Stimulated activated CD8-positive, alpha-beta memory T cell treated with anti-CD3 and anti-CD28 coated beads, Interleukin-15, amount 100 ng/mL, for 1 hour (primary cell): ENCODE measurements around the gene DAZAP1.

Experiments used
- DNase-seq: peaks from one replicate; pipeline ENCODE4 v3.0.0-alpha.2; 2020; ENCODE audit warnings: low read depth

The DAZAP1 gene

DNA sequence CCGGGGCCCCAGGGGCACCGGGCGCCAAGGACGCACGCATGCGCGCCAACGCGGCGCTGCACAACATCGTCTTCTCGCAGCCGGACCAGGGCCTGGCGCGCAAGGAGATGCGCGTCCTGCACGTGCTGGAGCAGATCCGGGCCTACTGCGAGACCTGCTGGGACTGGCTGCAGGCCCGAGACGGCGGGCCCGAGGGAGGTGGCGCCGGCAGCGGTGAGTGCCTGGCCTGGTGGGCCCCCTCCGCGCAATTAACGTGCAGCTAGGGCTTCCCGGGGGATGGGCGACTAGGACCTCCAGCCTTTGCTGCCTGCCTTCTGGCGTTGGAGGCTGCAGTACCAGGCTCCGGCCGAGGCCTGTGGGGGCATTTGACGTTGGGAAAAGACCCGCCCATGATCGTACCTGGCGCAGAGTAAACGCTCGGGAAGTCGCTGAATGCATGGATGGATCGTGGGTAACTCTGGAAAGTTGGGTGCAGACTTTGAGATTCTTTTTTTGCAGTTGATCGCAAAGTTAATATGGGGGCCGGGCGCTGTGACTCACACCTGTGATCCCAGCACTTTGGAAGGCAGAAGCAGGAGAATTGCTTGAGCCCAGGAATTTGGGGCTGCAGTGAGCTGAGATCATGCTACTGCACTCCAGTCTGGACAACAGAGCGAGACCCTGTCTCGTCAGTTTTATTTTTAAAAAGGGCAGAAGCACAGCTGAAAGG, 49.8 kb downstream of the DAZAP1 start:
- no peak for DNase-seq

DNA sequence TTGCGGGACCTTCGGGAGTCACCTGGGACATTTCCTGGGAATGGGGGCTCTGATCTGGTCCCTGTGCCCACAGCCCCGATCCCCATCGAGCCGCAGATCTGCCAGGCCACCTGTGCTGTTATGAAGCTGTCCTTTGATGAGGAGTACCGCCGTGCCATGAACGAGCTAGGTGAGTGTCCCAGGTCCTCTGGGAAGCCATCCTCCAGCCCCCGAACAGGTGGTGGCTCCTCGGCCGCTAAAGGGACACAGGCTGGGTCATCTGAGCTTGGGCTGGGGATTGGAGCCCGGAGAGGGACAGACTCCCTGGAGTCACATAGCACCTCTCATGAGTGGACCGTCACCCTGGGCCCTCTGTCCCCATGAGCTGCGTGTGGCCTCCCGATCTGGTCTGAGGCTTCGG, 50.5 kb downstream of the DAZAP1 start:
- no peak for DNase-seq

DNA sequence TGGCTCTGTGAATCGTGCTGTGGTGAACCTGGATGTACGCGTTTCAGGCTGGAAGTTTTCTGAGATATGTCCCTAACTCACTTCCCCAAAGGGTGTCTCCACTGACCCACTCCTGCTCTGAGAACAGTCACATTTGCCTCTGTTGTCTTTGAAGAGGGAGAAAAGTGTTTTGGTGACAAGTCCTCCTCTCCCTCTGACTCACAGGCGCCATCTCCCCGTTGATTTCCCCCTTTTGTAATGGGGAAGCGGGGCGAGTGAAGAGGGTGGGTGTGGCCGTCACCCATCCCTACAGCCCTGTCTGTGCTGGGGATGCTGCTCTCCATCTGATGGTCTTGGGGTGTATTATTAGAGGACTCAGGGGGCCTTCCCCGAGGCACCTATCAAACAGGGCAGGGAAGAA, 52.1 kb downstream of the DAZAP1 start:
- DNase-seq = no peak

DNA sequence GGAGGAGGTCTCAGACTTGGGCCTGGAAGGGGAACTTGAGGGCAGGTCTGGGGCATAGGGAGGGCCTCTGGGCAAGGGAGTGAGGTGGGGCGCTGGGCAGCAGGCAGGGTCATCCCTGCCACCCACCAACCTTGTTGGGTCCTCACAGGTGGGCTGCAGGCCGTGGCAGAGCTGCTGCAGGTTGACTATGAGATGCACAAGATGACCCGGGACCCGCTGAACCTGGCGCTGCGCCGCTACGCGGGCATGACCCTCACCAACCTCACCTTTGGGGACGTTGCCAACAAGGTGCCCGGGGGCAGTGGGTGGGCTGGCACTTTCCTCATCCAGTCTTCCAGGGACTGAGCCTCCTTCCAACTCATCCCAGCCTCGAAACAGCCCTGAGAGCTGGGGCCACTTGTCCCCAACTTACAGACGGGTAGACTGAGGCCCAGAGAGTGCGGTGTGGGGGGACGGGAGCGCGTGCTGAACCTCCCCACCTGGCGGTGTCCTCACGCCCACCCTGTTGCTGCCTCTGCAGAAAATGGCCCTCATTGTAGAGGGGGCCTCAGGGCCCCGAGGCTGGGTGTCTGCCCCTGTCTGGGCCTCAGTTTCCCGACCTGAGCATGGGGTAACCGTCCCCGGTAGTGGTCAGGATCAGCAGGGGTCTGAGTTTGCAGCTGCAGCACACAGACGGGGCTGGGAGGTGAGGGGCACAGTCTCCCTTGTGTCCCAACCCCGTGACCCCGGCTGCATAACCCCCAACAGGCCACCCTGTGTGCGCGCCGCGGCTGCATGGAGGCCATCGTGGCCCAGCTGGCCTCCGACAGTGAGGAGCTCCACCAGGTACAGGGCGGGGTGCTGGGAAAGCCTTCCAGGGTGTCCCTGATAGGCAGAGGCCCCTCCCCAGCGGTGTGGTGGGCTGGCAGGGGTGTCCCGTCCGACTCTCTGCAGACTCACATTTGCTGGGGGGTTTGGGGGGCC, 52.9 kb downstream of the DAZAP1 start:
- no peak for DNase-seq

DNA sequence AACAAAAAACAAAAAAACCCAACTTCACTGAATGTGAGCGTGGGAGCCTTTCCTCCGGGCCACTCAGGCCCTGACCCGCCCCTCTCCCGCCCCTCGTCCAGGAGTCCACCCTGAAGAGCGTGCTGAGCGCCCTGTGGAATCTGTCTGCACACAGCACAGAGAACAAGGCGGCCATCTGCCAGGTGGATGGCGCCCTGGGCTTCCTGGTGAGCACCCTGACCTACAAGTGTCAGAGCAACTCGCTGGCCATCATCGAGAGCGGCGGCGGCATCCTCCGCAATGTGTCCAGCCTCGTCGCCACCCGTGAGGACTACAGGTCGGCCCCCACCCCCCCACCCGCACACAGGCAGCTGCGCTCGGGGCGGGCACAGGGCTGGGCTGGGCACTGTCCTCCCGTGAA, 54.5 kb downstream of the DAZAP1 start:
- no peak for DNase-seq

DNA sequence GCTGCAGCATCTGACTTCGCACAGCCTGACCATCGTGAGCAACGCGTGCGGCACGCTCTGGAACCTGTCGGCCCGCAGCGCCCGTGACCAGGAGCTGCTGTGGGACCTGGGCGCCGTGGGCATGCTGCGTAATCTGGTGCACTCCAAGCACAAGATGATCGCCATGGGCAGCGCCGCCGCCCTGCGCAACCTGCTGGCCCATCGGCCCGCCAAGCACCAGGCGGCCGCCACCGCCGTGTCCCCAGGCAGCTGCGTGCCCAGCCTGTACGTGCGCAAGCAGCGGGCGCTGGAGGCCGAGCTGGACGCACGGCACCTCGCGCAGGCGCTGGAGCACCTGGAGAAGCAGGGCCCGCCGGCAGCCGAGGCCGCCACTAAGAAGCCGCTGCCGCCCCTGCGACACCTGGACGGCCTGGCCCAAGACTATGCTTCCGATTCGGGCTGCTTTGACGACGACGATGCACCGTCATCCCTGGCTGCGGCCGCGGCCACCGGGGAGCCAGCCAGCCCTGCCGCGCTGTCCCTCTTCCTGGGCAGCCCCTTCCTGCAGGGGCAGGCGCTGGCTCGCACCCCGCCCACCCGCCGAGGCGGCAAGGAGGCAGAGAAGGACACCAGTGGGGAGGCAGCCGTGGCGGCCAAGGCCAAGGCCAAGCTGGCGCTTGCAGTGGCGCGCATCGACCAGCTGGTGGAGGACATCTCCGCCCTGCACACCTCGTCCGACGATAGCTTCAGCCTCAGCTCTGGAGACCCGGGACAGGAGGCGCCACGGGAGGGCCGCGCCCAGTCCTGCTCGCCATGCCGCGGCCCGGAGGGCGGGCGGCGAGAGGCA, 58.0 kb downstream of the DAZAP1 start:
- no peak for DNase-seq

DNA sequence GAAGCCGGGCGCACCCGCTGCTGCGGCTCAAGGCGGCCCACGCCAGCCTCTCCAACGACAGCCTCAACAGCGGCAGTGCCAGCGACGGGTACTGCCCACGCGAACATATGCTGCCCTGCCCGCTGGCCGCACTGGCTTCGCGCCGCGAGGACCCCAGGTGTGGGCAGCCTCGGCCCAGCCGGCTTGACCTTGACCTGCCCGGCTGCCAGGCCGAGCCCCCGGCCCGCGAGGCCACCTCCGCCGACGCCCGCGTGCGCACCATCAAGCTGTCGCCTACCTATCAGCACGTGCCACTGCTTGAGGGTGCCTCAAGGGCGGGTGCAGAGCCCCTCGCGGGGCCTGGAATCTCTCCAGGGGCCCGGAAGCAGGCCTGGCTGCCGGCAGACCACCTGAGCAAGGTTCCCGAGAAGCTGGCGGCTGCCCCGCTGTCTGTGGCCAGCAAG, 58.7 kb downstream of the DAZAP1 start:
- DNase-seq = no peak

DNA sequence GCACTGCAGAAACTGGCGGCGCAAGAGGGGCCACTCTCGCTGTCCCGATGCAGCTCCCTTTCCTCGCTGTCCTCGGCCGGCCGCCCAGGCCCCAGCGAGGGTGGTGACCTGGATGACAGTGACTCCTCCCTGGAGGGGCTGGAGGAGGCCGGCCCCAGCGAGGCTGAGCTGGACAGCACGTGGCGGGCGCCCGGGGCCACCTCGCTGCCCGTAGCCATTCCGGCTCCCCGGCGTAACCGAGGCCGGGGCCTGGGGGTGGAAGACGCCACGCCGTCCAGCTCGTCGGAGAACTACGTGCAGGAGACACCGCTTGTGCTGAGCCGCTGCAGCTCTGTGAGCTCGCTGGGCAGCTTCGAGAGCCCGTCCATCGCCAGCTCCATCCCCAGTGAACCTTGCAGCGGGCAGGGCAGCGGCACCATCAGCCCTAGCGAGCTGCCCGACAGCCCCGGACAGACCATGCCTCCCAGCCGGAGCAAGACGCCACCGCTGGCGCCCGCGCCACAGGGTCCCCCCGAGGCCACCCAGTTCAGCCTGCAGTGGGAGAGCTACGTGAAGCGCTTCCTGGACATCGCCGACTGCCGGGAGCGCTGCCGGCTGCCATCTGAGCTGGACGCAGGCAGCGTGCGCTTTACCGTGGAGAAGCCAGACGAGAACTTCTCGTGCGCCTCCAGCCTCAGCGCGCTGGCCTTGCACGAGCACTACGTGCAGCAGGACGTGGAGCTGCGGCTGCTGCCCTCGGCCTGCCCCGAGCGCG, 59.3 kb downstream of the DAZAP1 start:
- no peak for DNase-seq

DNA sequence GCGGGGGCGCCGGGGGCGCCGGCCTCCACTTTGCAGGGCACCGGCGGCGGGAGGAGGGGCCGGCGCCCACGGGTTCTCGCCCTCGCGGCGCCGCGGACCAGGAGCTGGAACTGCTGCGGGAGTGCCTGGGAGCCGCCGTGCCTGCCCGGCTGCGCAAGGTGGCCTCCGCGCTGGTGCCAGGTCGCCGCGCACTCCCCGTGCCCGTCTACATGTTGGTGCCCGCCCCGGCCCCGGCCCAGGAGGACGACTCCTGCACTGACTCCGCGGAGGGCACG, 59.8 kb downstream of the DAZAP1 start:
- DNase-seq = no peak

DNA sequence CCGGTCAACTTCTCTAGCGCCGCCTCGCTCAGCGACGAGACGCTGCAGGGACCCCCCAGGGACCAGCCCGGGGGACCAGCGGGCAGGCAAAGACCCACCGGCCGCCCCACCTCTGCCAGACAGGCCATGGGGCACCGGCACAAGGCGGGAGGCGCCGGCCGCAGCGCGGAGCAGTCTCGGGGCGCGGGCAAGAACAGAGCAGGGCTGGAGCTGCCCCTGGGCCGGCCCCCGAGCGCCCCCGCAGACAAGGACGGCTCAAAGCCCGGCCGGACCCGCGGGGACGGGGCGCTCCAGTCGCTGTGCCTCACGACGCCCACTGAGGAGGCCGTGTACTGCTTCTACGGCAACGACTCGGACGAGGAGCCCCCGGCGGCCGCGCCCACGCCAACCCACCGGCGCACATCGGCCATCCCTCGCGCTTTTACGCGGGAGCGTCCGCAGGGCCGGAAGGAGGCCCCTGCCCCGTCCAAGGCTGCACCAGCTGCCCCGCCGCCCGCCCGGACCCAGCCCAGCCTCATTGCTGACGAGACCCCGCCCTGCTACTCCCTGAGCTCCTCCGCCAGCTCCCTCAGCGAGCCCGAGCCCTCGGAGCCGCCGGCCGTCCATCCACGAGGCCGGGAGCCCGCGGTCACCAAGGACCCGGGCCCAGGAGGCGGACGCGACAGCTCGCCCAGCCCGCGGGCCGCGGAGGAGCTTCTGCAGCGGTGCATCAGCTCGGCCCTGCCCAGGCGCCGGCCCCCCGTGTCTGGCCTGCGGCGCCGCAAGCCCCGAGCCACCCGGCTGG, 60.3 kb downstream of the DAZAP1 start:
- DNase-seq = no peak

DNA sequence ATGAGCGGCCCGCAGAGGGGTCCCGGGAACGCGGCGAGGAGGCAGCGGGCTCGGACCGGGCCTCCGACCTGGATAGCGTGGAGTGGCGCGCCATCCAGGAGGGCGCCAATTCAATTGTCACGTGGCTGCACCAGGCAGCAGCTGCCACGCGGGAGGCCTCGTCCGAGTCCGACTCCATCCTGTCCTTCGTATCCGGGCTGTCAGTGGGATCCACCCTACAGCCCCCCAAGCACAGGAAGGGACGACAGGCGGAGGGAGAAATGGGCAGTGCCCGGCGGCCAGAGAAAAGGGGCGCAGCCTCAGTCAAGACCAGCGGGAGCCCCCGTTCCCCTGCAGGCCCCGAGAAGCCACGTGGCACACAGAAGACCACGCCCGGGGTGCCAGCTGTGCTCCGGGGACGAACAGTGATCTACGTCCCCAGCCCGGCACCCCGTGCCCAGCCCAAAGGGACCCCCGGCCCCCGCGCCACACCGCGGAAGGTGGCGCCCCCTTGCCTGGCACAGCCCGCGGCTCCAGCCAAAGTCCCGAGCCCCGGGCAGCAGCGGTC, 61.0 kb downstream of the DAZAP1 start:
- DNase-seq = no peak

DNA sequence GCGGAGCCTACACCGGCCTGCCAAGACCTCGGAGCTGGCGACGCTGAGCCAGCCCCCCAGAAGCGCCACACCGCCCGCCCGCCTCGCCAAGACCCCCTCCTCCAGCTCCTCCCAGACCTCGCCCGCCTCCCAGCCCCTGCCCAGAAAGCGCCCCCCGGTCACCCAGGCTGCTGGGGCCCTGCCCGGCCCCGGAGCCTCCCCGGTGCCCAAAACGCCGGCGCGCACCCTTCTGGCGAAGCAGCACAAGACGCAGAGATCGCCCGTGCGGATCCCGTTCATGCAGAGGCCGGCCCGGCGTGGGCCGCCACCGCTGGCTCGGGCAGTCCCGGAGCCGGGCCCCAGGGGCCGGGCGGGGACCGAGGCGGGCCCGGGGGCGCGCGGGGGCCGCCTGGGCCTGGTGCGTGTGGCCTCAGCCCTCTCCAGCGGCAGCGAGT, 61.5 kb downstream of the DAZAP1 start:
- DNase-seq = no peak

DNA sequence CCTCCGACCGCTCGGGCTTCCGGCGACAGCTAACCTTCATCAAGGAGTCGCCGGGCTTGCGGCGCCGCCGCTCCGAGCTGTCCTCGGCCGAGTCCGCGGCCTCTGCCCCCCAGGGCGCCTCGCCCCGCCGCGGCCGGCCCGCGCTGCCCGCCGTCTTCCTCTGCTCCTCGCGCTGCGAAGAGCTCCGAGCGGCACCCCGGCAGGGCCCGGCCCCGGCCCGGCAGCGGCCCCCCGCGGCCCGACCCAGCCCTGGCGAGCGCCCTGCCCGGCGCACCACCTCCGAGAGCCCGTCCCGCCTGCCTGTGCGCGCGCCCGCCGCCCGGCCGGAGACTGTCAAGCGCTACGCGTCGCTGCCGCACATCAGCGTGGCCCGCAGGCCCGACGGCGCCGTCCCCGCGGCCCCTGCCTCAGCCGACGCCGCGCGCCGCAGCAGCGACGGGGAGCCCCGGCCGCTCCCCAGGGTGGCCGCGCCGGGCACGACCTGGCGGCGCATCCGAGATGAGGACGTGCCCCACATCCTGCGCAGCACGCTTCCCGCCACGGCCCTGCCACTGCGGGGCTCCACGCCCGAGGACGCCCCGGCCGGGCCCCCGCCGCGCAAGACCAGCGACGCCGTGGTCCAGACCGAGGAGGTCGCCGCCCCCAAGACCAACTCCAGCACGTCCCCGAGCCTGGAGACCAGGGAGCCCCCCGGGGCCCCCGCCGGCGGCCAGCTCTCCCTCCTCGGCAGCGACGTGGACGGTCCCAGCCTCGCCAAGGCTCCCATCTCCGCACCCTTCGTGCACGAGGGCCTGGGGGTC, 62.1 kb downstream of the DAZAP1 start:
- no peak for DNase-seq

DNA sequence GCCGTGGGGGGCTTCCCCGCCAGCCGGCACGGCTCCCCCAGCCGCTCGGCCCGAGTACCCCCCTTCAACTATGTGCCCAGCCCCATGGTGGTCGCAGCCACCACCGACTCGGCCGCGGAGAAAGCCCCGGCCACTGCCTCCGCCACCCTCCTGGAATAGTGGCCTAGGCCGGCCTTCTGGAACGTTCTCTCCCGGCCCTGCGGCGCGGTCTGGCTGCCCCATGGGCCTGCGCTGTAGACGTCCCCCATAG, 62.6 kb downstream of the DAZAP1 start:
- DNase-seq = no peak

DNA sequence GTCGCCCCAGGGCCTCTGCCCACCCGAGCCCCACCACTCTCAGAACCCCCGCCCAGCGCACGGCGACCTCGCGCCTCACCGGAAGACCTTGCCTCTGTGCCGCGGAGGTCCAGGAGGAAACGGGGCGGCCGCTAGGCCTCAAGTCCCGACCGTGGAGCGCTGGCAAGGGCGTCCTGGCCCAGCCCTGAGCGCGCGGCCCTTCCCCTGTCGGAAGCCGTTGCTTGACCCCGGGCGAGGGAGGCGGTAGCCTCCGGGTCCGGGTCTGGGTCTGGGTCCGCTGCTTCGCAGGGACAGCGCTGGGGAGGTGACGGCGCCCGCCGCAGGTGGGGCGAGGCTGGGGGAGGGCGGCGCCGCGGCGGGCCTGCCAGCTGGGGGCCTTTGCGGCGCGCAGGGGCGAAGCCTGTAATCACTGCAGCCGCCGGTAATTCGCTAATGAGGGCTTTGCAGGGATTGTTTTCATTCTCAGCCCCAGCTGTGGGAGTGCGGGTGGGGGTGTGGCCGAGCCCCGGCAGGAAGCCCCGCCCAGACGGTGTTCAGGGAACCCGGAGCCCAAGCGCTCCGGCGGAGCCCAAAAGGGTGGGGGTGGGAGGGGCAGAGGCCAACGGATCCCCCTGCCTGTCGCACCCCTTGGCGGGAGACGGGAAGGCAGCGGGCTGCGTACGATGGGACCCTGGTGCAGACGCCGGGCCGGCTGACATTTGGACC, 63.1 kb downstream of the DAZAP1 start:
- peak; percentile 47 for DNase-seq

DNA sequence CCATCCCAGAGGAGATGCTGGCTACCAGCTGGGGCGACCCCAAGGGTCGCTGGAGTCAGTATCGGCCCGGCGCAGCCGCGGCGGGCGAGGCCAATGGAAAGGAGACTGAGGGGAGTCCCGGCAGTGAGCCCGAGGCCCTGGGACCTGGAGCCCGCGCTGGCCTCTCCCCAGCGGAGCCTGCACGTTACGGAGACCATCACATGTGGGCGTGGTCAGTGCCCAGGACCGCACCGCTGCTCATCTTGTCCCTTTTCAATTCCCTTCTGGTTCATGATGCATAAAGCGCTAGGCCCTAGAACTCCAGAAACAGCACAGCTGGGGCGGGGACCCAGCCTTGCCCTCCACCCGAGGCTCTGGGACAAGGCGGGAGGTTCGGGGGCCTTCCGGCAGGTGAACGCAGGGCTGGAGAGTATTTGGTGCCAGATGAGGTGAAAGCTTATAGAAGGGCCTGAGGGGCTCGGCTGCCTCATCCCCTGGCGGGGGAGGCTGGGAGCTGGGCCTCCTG, 63.7 kb downstream of the DAZAP1 start:
- DNase-seq = no peak

DNA sequence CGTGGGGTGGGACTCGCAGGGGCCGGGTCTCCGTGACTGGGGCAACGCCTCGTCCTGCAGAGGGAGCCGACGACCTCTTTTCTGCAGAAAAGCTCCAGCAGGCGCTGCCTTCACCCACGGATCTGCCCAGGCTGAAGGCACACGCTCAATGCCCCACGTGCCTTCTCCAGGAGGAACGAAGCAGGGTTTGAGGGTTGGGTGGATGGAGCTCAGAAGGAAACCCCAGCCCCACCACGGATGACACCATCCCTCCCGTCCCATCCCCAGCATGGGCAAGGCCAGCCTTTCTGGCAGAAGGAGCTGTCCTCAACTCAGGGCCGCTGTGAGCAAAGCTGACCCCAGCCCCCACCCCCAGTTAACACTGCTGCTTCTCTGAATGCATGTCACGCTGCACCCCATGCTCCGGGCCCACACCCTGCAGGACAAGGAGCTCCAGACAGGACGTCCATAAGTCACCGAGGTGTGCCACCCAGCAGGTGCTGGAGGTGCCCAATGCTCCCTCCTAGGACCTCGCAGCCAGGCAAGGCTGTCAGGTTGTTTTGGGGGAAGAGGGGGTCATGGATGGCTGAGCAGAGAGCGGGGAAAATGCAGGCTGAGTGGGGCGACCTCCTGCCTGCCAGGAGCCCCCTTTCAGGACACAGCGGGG, 64.3 kb downstream of the DAZAP1 start:
- DNase-seq = no peak

DNA sequence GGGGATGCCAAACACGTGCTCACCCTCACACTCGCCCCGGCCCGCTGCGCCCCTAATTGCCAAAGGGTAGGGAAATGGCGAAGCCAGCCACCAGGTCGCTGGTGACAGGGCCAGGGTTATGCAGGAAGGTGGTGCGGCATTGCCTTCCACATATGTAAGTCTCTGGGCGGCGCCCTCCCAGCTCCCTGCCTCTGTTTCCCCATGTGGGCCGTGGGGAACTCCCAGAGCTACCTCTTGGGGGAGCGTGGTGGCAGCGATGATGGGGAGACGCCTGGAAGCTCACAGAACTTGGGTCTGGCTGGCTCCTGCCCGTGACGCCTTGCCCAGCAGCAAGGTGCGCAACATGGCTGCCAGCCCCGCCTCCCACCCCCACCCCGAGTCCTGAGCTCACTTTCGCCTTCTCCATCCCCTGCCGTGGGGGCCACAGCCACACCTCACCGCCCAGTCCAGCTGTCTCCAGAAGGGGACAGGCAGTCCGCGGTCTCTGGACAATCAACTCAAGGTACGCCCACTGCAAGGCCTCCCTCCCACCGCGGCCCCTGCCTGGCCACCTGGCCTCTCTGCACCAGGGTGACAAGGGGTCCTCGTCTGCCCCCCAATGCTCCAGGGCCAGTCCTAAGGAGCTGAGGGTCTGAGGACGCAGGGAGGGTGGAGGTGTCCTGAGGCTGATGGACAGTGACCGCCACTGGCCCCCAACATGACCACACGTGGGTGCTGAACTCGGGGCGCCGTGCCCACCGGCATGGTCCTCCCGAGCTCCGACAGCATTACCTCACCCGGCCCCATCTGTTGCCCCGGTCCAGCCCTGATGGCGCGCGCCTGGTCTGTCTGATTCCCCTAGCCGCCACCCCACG, 65.1 kb downstream of the DAZAP1 start:
- DNase-seq = no peak
